Measurements from ENCODE around the gene FGD6.
"Not testable (repeated sequence)": the region's sequence is repeated elsewhere in the genome, so short reads cannot be mapped to it uniquely, and the experiment has no call there.

FGD6 gene

GRCh38 chr12:95205016-95205624 lies 12.1 kb downstream of the FGD6 start:
- no peak for DNase-seq (ENCODE audit: low read depth in 2 of 2)

DNA sequence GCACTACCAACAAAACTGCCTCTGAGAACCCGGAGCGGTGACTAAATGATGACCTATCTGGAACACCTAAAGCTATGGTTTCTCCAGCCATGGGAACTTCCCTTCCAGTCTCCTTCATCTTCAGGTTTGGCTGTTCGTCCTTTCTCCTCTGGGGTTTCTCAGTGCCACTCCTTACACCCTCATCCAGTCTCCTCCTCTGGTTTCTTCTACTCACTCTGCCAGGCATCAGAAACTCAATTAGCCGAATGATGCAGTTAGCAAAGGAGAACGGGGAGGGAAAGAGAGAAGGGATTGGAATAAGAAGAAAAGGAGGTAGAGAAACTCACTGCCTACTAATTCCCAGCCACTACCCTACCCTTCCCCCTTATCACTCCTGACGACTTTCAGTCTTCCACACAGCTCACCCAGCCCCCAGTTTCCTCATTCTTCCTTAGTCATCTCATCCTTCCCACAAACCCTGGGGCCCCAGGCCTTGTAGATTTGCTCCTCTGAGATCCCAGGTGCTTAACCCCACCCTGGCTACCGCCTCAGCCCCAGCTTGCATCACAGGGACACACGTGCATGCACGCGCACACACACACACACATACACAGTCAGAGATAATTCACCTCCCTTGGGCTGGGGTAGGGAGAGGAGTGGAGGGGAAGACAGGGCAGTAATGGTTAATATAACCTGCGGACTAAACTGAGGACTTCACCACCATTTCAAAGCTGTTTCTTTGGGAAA lies 13.0 kb downstream of the FGD6 start:
- no peak for DNase-seq (ENCODE audit: low read depth in 2 of 2)

DNA sequence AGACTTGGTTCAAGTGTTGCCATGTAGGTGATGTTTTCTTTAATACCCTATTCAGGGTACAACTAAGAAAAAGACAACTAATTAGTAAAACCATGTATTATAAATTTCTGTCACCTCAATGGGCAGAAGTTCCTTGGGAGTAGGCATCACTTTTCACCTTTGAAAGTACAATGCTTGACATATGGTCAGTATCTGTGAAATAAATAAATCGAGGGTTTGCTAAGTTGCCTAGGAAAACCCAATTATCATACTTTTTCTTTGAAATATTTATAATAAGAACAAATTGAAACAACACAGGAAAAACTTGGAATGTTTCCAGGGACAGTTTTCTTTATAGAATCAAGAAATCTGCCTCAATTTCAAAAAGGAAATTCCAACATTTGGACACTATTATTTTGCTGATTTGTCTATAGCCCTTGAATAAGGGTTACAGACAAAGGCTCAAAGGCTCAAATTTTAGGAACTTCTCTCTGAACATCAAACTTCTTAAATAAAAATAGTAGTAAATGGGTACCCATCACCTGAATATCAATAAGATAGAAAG lies 13.7 kb downstream of the FGD6 start:
- DNase-seq (ENCODE audit: low read depth in 2 of 2) = no peak

DNA sequence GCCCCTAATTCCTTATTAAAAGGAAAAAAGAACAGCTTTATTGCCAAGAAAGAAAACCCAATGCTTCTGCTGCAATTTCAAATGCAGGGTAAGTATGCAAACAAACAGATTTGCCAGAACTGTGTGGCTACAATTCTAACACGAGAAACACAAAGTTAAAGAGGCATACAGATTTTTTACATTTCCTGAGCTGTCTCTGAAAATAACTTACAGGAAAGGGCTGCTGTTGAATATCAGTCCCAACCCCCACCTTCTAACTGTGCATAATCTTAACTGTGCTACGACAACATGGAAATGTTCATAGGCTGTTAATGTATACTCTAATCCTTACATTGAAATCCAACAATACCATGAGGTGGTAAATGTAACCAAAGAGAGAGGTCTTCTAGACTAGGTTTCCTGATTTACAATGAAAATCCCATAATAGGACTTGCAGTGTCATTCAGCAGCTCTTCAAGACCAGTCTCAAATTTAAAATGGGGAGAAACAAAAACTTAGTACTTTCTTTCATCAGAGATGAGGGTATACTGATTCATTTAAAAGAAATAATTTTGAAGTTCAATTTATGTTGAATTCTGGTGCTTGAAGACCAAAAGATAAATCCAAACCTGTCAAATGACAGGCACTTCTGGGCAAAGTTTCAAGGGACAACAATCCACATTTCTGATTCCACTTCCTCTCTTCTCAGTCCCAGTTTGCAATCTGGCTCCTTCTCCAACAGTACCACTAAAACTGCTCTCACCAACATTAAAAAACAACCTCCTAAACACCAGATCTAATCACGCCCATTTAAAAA lies 14.4 kb downstream of the FGD6 start:
- DNase-seq (ENCODE audit: low read depth in 2 of 2) = no peak

DNA sequence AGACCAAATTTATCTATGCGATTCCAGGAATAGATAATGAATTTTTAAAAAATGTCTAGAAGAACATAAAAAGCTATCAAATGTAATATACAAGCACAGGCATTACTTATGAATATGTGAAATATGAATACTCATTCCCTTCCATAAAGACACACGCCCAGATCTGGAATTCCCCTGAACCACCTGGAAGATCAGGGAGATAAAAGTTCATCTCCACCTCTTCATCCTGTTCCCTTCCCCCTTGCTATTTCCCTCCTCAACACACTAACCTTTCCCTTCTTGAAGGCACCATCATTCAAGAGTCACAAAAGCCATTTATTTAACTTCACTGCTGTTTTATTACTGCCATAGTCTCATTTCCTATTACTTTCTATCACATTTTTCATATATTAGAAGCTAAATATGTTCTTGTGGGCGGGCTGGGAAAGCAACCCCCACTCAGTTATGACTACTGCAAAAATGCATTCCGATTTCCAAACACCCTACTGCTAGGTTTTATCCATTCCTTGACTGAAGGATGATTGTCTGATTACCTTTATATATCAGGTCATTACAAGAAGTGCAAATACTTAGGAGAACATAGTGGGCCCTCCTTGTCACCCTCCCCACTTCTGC lies 16.1 kb downstream of the FGD6 start:
- no peak for DNase-seq (ENCODE audit: low read depth in 2 of 2)

DNA sequence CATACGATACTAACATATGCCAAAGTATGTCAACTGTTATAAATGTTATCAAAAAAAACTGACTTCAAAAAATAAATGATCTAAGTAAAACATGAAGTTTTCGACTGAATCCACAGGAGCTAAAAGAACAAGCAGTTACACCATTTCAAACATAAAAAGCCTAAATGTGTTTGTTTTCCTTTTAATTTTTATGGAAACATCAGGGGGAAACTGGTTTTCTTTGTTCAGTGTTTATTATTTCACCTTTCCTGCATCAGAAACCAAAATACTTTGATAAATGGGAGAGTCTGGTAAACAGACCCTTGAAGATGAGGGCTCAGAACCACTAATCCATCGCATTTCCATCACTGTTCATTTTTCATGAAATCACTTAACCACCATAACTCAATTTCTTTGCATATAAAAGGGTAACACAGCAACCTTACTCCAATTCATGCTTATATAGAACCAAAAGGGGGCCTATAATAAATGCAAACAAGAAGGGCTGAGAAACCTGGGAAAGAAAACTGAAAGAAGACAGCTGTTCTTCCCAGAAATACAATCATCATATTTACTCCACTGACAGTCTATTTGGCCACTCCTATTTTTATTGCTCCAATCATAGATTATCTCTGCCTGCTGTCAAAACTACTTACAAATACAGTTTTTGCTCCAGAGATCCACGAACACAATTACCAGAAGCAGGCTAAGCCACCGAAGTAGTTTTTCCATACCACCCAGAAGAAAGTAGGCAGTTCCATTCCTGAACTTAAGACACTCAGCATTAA lies 17.0 kb downstream of the FGD6 start:
- DNase-seq (ENCODE audit: low read depth in 2 of 2) = no peak

GRCh38 chr12:95198914-95199313 lies 18.4 kb downstream of the FGD6 start:
- no peak for DNase-seq (ENCODE audit: low read depth in 2 of 2)

DNA sequence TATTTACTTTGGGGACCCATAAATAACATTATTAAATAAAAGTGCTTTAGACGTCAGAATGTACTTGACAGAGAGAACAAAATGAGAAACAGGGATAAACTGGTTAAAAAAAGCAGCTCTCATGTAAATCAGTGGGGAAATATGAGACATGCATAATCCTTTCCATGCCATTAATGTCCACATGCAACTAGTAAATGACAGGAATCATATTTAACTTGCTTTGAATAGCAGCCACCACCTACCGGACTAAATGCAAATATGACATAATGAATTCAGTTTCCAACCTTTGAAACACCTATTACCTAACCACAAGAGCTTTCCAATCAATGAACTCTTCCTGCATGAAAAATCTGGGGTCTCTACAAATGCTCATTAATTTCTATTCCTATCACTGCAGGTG lies 19.6 kb downstream of the FGD6 start:
- DNase-seq (ENCODE audit: low read depth in 2 of 2) = no peak

GRCh38 chr12:95196875-95197569 lies 20.2 kb downstream of the FGD6 start:
- not testable (repeated sequence) for DNase-seq (ENCODE audit: low read depth in 2 of 2)

DNA sequence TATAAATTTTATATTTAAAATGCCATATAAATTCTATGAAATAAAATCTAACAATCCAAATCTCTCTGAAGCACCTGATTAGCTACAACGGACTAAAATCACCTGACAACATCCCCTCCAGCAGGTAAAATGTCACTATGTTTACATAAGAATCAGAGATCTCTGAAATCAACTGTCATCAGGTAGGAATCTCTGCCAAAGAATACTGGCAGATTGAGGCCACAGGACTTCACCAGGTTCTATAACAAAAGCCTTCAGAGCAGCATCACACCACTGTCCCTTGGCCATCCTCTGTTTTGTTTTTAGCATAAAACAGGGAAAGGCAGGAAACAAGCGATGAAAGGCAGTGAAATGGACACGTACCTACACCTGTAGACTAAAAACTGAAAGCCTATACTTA lies 22.1 kb downstream of the FGD6 start:
- no peak for DNase-seq (ENCODE audit: low read depth in 2 of 2)

DNA sequence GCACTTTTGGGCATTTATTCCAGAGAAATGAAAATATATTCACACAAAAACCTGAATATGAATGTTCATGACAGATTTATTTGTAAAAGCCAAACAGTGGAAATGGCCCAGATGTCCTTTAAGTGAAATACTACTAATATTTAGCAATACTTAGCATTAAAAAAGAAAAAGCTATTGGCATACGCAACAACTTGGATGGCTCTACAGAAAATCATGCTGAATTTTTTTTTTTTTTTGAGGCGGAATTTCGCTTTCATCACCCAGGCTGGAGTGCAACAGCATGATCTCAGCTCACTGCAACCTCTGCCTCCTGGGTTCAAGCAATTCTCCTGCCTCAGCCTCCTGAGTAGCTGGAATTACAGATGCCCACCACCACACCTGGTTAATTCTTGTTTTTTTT lies 24.1 kb downstream of the FGD6 start:
- DNase-seq (ENCODE audit: low read depth in 2 of 2) = no peak

- no peak for DNase-seq (ENCODE audit: low read depth in 2 of 2)
Measured at GRCh38 chr12:95192271-95192670, 25.0 kb downstream of the FGD6 start.

DNA sequence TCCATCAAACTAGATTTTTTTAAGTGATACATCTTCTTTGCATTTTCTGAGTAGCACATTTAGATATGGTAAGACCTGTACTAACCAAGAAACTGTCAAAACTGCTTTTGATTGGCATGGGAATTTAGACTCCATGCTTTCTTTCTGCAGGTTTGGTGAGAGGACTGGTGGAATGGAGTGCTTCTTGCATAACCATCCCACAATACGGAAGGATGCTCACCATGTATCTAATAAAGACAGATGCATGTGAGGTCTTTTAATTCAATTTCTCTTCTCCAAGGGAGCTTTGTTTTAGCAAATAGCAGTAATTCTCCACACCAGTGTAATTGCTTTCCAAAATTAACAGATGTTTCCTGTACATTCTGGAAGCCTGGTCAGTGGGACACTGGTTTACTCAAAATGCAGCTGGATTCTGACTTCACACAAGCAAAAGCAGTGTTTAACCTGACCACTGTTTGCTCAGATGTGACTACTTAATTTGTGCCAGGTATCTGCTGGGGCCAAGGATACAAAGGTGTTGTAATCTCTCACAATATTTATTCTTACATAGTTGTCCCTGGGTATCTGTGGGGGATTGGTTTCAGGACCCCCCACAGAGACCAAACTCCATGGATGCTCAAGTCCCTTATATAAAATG lies 26.1 kb downstream of the FGD6 start:
- DNase-seq (ENCODE audit: low read depth in 2 of 2) = no peak

GRCh38 chr12:95187865-95188415 lies 29.3 kb downstream of the FGD6 start:
- DNase-seq (ENCODE audit: low read depth in 2 of 2) = no peak

- DNase-seq (ENCODE audit: low read depth in 2 of 2) = no peak
Measured at GRCh38 chr12:95185854-95186253, 31.4 kb downstream of the FGD6 start.

- no peak for DNase-seq (ENCODE audit: low read depth in 2 of 2)
Measured at GRCh38 chr12:95185072-95185471, 32.2 kb downstream of the FGD6 start.

DNA sequence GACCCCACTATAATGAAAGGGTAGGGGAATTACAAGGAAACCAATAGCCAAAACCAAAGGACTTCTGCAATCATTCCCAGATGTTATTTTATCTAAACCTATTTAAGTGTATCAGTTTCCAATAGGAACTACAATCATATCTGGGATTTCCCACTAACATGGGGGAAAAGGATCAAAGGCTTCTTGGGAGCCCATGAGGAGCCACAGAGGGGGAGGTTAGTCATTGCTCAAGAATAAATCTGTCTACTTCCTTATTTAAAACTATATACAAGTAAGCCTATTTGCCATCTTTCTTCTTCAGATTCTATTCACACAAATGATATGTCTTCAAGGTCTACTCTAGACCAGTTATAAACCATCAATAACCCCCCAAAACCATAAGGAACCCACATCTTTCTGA lies 33.1 kb downstream of the FGD6 start:
- no peak for DNase-seq (ENCODE audit: low read depth in 2 of 2)

- DNase-seq (ENCODE audit: low read depth in 2 of 2) = no peak
Measured at GRCh38 chr12:95182868-95183415, 34.3 kb downstream of the FGD6 start.

DNA sequence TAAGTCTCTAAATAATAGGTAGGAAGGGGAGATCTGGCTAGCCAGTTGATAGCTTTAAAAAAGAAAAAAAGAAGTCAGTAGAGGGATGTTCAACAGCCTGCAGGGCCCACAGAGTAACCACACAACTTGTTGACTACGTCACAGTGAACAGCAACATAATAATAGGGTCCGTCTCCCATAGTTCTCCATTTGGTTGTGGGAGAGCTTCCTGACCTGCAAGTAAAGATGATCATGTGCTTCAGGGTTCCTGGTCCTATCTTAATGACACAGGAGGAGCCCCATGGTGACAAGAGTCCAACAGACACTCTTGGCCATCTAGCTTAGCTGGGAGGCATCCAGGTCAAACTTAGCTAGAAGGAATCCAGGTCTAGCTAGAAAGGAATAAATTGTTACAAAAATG lies 36.2 kb downstream of the FGD6 start:
- no peak for DNase-seq (ENCODE audit: low read depth in 2 of 2)

- DNase-seq (ENCODE audit: low read depth in 2 of 2) = no peak
Measured at GRCh38 chr12:95179011-95179410, 38.3 kb downstream of the FGD6 start.

Measured in stimulated activated CD8-positive, alpha-beta memory T cell treated with anti-CD3 and anti-CD28 coated beads, Interleukin-2, amount 100 ng/mL, for 1 hour (primary cell).